Esophagus (tissue), 2 donors: Measurements from ENCODE around the gene DENR. TPM values are rescaled to one million over a fixed set of nuclear protein-coding genes. Genes with fewer than 3 reads are reported as not detected.
A peak's percentile ranks its signal among the peaks of the same experiment; 100 is the strongest.
"Not testable (repeated sequence)": the region's sequence is repeated elsewhere in the genome, so short reads cannot be mapped to it uniquely, and the experiment has no call there.

Experiments used
- H3K27ac ChIP-seq, 2 donors: one replicate each; pipeline ENCODE4 v1.5.1; 2013; ENCODE audit warnings: low read depth in 2 of 2, mild to moderate bottlenecking in 2 of 2, inconsistent platforms in 1 of 2, low read length in 1 of 2, moderate library complexity in 1 of 2
- H3K27me3 ChIP-seq, 2 donors: one replicate each; pipeline ENCODE4 v1.6.1; 2013; ENCODE audit warnings: low read length in 2 of 2, control low read depth in 1 of 2, mild to moderate bottlenecking in 1 of 2; ENCODE audit not compliant: insufficient read depth in 2 of 2, control insufficient read depth in 1 of 2
- H3K36me3 ChIP-seq, 2 donors: one replicate each; pipeline ENCODE4 v1.6.1; 2013; ENCODE audit warnings: low read length in 1 of 2; ENCODE audit not compliant: control insufficient read depth in 2 of 2, insufficient read depth in 2 of 2
- H3K4me1 ChIP-seq, 2 donors: one replicate each; pipeline ENCODE4 v1.6.1; 2013; ENCODE audit warnings: low read length in 1 of 2; ENCODE audit not compliant: control insufficient read depth in 2 of 2, insufficient read depth in 2 of 2
- H3K4me3 ChIP-seq, 2 donors: one replicate each; pipeline ENCODE4 v1.5.1; 2013; ENCODE audit warnings: low read length in 2 of 2, mild to moderate bottlenecking in 2 of 2, low read depth in 1 of 2, moderate library complexity in 1 of 2
- H3K9me3 ChIP-seq, 2 donors: one replicate each; pipeline ENCODE4 v1.6.1; 2013; ENCODE audit warnings: mild to moderate bottlenecking in 2 of 2, low read depth in 1 of 2, low read length in 1 of 2, moderate library complexity in 1 of 2; ENCODE audit not compliant: control insufficient read depth in 2 of 2, insufficient read depth in 1 of 2
- whole genome bisulfite sequencing, 2 donors: extraction: QIAGEN DNeasy Blood & Tissue Kit; methylation state at CpG; one replicate each; pipeline ENCODE4 v1.1.7; 2013; 5-methylcytosine and 5-hydroxymethylcytosine counted together
- polyA plus RNA-seq, 2 donors: library from polyadenylated mRNA; stranded (reverse); fragments of 200-250 nt; gene quantifications; one replicate each; pipeline ENCODE4 v1.2.3, GENCODE V29; 2013
- donor health status: healthy with polysubstance abuse.
- donor health status: Bipolar disorder and iron deficiency.

The DENR gene
- polyA plus RNA-seq, 2 donors = 24.2 to 27.6 TPM

DNA sequence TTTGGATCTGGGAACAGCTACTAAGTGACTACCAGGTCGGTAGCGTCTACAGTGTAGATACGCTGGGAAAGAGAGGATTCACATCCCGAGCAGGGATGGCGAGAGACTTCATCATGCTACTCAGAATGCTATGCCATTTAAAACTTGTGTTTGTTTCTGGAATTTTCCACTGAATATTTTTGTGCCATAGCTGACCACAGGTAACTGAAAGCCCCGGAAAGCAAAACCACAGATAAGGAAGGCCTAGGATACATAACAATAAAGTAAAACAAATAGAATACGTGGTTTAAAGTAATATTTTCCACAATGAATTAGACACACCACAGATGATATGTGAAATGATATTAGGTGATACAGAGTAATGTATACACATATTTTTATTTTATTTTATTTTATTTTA, 14.1 kb upstream of the DENR start:
- 88 to 89% methylated on average over 7 of the region's 7 CpGs for WGBS, 2 donors
- H3K9me3 ChIP-seq = no peaks in the 10 kb centered on the region

DNA sequence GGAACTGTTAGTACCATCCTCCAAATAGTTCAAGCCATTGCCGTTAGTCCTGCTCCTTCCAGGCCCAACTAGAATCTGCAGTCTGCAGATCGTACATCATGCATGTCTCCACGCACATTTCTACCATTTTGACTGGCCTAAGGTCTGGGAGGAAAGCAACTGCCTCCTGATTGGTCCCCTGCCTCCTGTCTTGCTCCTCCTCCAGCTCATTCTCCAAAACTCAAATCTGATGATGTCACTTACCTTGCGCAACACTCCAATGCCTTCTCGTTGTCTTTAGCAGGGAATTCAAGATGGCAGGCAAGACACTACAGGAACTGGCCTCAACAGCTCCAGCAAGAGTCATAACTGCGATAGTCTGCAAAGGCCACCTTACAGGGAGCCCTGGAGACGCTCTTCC, 12.3 kb upstream of the DENR start:
- 88 to 95% methylated on average over 7 of the region's 7 CpGs for WGBS, 2 donors
- no peaks in the 10 kb centered on the region for H3K9me3 ChIP-seq
- no peaks in the 10 kb centered on the region for H3K36me3 ChIP-seq
- no peak overlapping the region for H3K4me3 ChIP-seq
- no peak overlapping the region for H3K27ac ChIP-seq
- no peaks in the 10 kb centered on the region for H3K27me3 ChIP-seq
- H3K4me1 ChIP-seq = no peaks in the 10 kb centered on the region

More for the DNA sequence above, 14.1 kb upstream of the DENR start:
- H3K36me3 ChIP-seq = no peaks in the 10 kb centered on the region
- H3K27me3 ChIP-seq = no peaks in the 10 kb centered on the region
- H3K4me1 ChIP-seq = no peaks in the 10 kb centered on the region
- H3K27ac ChIP-seq = no peak overlapping the region
- no peak overlapping the region for H3K4me3 ChIP-seq

DNA sequence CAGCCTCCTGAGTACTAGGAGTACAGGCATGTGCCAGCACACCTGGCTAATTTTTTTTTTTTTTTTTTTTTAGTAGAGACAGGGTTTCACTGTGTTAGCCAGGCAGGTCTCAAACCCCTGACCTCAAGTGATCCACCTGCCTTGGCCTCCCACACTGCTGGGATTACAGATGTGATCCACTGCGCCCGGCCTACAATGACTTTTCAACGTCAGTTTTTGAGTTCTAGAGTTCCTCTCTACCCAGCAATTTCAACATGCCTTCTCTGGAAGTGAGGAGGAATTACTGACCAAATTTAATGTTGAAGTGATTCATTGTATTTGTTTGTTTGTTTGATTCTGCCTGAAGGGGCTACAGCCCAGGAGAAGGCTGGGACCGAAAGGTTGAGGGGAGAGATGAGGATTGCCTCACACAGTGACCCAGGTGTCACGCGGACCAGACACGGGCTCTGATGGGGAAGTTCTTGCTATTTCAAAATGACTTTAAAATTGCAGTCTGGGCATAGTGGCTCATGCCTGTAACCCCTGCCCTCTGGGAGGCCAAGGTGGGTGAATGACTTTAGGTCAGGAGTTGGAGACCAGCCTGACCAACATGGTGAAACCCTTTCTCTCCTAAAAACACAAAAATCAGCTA, 8.6 kb upstream of the DENR start:
- 92 to 93% methylated on average over 7 of the region's 7 CpGs for whole genome bisulfite sequencing, 2 donors
- Histone ChIP-seq H3K4me1 (no peaks in the 10 kb centered on the region), H3K27ac (no peak overlapping the region), H3K27me3 (no peaks in the 10 kb centered on the region), H3K4me3 (no peak overlapping the region), H3K36me3 (no peaks in the 10 kb centered on the region), H3K9me3 (no peaks in the 10 kb centered on the region)

DNA sequence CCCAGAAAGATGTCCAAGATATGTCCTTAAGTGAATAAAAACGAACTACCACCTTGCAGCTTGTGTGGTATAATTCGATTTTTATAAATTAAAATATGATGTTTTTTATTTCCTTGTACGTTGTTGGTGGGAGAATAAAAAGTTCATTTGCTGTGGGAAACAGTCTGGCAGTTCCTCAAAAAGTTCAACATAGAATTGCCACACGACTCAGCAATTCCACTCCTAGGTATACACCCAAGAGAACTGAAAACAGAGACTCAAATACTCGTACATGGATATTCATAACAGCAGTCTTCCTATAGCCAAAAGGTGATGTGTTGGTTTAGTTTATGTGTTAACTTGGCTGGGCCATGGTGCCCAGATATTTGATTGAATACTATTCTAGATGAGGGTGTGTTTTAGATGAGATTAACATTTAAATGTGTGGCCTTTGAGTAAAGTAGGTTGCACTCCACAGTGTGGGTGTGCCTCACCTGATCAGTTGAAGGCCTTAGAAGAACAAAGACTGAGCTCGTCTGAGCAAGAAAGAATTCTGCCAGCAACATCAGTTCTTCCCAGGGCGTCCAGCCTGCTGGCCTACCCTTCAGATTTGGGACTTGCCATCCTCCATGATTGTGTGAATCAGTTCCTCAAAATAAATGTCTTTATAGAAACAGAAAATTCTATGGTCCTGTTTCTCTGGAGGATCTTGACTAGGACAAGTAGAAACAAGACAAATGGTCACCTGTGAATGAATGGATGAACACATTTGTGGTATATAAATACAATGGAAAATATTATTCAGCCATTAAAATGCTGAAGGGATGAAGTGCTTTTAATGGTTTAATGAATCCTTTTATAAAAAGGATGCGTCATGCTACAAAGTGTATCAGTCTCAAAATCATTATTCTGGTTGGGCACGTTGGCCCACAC, 5.1 kb upstream of the DENR start:
- no peaks in the 10 kb centered on the region for H3K27me3 ChIP-seq
- H3K36me3 ChIP-seq = no peaks in the 10 kb centered on the region
- H3K9me3 ChIP-seq = no peaks in the 10 kb centered on the region
- H3K4me3 ChIP-seq = no peak overlapping the region
- peaks cover 0 to 3% of the 10 kb centered on the region in 2 donors for H3K4me1 ChIP-seq
- 68 to 69% methylated on average over 9 of the region's 9 CpGs for WGBS, 2 donors
- H3K27ac ChIP-seq = peak overlapping the region; percentile 60 to 68

DNA sequence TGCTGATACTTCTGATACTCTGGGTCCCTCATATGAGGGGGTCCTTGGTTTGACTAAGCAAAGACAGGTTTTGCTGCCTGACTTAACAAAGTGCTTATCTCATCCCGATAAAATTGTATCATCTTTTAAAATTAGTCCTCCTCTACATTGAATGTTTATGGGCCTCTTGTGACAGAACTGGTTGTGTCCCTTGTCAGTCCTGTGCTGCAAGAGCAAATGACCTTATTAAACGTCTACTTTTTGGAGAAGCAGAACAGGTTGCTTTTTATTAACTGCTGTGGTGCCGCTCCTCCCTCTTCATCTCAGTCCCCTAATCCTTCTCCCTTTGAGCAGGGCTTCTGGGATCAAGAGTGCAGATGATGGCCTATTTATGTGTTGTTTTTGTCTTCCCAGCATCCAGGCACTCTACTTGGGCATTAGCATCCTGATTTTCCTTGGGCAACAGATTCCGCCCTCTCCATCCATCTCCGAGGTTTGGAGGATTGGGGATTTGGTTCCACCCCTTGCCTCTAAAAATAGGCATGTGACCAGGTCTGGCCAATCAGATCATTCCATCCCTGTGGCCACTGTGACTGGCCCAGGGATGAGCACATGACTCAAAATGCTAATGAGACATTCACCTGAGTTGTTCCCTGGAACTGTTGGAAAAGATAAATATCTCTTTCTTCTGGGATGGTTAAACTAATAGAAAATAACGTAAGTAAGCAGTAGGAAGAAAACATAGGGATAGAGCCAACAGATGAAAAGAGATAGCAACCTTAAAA, 2.9 kb upstream of the DENR start:
- H3K27me3 ChIP-seq = no peaks in the 10 kb centered on the region
- H3K36me3 ChIP-seq = peaks cover 0 to 2% of the 10 kb centered on the region in 2 donors
- WGBS, 2 donors = 72 to 75% methylated on average over 6 of the region's 6 CpGs
- H3K4me3 ChIP-seq = no peak overlapping the region
- no peaks in the 10 kb centered on the region for H3K9me3 ChIP-seq
- peak overlapping the region; percentile 10 to 78 for H3K27ac ChIP-seq
- H3K4me1 ChIP-seq = peaks cover 0 to 5% of the 10 kb centered on the region in 2 donors

DNA sequence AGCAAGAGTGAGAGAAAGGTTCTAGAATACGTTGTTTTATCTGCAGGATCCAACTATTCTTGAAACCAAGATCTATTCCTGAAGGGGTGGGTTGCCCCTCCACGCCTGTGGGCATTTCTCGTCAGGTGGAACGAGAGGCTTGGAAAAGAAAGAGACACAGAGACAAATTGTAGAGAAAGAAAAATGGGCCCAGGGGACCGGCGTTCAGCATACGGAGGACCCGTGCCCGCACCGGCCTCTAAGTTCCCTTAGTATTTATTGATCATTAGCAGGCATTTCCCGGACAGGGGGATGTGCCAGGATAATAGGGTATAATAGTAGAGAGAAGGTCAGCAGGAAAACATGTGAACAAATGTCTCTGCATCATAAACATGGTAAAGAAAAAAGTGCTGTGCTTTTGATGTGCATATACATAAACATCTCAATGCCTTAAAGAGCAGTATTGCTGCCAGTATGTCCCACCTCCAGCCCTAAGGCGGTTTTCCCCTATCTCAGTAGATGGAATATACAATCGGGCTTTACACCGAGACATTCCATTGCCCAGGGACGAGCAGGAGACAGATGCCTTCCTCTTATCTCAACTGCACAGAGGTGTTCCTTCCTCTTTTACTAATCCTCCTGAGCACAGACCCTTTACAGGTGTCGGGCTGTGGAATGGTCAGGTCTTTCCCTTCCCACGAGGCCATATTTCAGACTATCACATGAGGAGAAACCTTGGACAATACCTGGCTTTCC, 1.7 kb upstream of the DENR start:
- 78 to 80% methylated on average over 17 of the region's 17 CpGs for WGBS, 2 donors
- H3K36me3 ChIP-seq, H3K4me3 ChIP-seq, H3K27me3 ChIP-seq, H3K4me1 ChIP-seq, H3K9me3 ChIP-seq: not testable (repeated sequence)
- H3K27ac ChIP-seq = peak overlapping the region in 1 of 2 donors; percentile 65

DNA sequence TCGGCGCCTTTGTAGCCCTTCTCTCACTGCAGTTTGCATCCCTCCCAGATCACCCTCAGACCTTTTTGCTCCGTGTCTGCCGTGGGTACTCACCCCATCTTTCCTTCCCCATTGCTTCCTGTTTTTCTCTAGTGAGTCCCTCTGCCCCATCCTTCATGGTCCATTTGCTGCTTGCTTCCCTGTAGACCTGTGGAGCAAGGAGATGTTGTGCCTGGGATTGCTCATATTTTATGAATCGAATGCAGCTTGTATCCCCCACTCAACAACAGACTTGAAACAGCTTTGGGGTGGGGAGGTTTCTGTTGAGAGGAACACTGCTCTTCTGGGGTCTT, 661 bp downstream of the DENR start:
- Histone ChIP-seq H3K4me1 (peaks cover 0 to 5% of the 10 kb centered on the region in 2 donors), H3K27me3 (no peaks in the 10 kb centered on the region), H3K4me3 (peak overlapping the region; percentile 81 to 93), H3K36me3 (peaks cover 0 to 4% of the 10 kb centered on the region in 2 donors), H3K9me3 (no peaks in the 10 kb centered on the region), H3K27ac (peak overlapping the region in 1 of 2 donors; percentile 91)
- 5 to 6% methylated on average over 5 of the region's 5 CpGs for WGBS, 2 donors

DNA sequence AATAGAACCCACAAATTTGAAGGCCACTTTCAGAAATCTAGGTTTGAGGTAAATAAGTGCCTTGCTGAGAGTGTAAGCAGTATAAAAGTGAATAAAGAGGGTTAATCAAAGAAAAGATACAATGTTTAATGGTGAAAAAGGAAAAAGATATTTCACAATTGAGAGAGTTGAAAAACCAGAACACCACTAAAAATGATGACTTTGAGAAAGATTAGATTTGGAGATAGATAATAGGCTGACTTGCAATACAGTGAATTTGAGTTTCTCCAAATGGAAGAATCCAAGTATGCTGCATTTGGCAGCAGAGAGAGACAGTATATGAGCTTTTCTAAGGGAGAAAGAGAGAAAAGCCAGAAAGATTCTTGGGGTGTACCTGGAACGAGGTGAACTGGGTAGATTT, 2.2 kb downstream of the DENR start:
- Histone ChIP-seq H3K36me3 (peaks cover 0 to 6% of the 10 kb centered on the region in 2 donors), H3K27ac (no peak overlapping the region), H3K4me3 (no peak overlapping the region), H3K9me3 (no peaks in the 10 kb centered on the region), H3K4me1 (peaks cover 0 to 5% of the 10 kb centered on the region in 2 donors), H3K27me3 (no peaks in the 10 kb centered on the region)
- WGBS, 2 donors = 78 to 94% methylated on average over 1 of the region's 1 CpG

DNA sequence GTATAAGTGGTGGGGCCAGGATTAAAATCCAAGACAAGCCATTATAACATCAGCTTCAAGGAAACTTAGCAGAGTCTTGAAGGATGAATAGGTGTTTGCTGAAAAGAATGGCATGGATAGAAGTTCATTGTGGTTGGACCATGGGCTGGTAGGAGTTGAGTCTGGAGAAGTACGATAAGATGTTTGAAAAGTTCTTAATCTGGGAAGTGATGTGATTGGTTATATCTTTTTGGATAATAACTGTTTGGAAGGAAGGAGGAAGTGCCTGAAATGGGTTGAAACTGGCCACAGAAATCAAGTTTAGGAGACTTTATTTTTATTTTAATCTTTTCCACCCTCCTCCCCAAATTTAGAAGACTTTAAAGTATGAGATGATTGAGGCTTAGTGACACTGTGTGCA, 4.9 kb downstream of the DENR start:
- Histone ChIP-seq H3K4me1 (peaks cover 0 to 2% of the 10 kb centered on the region in 2 donors), H3K27me3 (no peaks in the 10 kb centered on the region), H3K27ac (no peak overlapping the region), H3K9me3 (no peaks in the 10 kb centered on the region), H3K36me3 (peaks cover 0 to 12% of the 10 kb centered on the region in 2 donors), H3K4me3 (no peak overlapping the region)
- 88 to 91% methylated on average over 1 of the region's 1 CpG for WGBS, 2 donors
